ENCODE data around the gene ARMC2.

ARMC2 gene

DNA sequence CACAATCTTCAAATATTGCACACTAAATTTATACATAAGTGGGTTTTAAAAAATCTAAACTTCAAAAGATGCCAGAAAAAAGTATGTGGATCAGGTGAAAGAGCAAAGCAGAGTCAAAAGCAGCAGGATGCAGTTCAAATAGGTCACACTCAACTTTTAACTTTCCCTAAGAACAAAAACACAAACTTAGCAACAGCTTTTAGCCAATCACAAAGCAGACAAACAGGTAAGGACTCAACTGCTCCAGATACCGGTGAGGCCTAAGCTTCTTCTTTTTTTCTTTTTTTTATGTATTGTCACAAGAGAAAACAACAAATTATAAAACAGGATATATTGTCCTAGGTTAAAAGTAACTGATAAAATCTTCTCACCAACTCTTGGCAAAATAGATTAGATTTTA lies 171.7 kb downstream of the ARMC2 start:
- DNase-seq (ENCODE audit: low read depth) = no peak

DNA sequence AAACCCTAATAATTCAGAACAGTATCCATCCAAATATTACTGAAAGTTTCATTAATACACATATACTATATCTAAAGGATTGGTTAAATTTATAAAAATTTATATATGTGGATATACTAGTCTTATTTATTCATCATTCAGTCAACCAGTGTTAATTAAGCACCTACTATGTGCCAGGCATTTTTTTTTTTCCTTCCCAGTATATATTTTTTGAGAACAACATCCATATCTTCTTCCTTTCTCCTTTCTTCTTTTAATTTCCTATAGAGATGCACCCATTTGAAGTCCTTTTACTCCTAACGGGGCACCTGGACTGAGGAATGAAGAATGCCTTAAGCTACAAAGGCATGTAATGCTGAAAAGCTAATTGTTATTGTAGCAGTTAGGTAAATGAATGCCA lies 173.6 kb downstream of the ARMC2 start:
- DNase-seq (ENCODE audit: low read depth) = no peak

DNA sequence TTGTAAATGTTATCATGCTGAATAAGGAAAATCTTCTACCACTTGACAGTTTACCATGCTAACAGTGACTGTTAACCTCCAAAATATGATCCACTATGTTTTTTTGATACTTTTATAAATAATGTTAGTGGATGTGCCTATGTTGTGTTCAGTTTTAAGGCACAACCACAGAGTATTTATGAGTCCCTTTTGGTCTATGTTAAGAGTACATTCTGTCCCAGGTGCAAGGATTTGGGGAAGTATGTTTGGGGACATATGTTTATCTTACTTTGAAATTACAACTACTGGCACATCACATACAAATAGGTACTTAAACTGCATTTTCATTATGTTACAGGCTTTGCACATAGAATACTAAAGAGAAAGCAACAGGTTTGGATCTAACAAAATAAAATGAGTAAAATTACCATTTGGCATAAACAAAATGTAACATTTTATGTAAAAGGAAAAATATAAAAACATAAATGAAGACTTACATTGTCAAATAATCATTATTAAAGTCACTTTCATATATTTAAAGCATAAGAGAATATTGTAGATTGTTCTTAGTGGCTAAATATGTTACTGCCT lies 175.2 kb downstream of the ARMC2 start:
- DNase-seq (ENCODE audit: low read depth) = no peak
